ENCODE results near the gene BBS12.

DNA sequence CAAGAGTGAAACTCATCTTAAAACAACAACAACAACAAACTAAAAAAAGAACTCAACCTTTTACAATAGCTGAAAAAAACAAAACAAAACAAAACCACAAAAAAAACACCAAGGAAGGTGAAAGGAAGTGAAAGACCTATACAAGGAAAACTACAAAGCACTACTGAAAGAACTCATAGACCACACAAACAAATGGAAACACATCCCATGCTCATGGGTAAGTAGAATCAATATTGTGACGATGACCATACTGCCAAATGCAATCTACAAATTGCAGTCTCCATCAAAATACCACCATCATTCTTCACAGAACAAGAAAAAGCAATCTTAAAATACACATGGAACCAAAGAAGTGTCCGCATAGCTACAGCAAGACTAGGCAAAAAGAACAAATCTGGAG lies 52.6 kb downstream of the BBS12 start:
- TF ChIP-seq, protein P1, sequence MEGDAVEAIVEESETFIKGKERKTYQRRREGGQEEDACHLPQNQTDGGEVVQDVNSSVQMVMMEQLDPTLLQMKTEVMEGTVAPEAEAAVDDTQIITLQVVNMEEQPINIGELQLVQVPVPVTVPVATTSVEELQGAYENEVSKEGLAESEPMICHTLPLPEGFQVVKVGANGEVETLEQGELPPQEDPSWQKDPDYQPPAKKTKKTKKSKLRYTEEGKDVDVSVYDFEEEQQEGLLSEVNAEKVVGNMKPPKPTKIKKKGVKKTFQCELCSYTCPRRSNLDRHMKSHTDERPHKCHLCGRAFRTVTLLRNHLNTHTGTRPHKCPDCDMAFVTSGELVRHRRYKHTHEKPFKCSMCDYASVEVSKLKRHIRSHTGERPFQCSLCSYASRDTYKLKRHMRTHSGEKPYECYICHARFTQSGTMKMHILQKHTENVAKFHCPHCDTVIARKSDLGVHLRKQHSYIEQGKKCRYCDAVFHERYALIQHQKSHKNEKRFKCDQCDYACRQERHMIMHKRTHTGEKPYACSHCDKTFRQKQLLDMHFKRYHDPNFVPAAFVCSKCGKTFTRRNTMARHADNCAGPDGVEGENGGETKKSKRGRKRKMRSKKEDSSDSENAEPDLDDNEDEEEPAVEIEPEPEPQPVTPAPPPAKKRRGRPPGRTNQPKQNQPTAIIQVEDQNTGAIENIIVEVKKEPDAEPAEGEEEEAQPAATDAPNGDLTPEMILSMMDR (IDR thresholded peaks at IDR 0.05; ENCODE audit: insufficient read depth, low read length, poor library complexity, severe bottlenecking) = no peak
- TF ChIP-seq EZH2phosphoT487 (conservative IDR thresholded peaks at IDR 0.05; ENCODE audit: low read length) = no peak

All from SU-DHL-6 (cell line).